Measurements from ENCODE around the gene TXNRD2. TPM values are rescaled to one million over a fixed set of nuclear protein-coding genes. Genes with fewer than 3 reads are reported as not detected.

TXNRD2 gene
- total RNA-seq, 4 donors from 2014 or later: 8.4 to 33.2 (median 15.7) TPM

- H3K9me3 ChIP-seq: no peaks in the 10 kb centered on the region
- peaks cover 45% of the 10 kb centered on the region for H3K4me1 ChIP-seq
- 57% methylated on average over 24 of the region's 27 CpGs for WGBS
- peak overlapping the region; percentile 39 for H3K27ac ChIP-seq
- no peak overlapping the region for H3K4me3 ChIP-seq
- no peaks in the 10 kb centered on the region for H3K36me3 ChIP-seq
- no peak for DNase-seq (ENCODE audit: low spot score in 2 of 2)
- TF ChIP-seq EP300 (IDR thresholded peaks at IDR 0.05): no peak
- no peak for TF ChIP-seq POLR2AphosphoS5 (IDR thresholded peaks at IDR 0.05)
- TF ChIP-seq, protein P1, sequence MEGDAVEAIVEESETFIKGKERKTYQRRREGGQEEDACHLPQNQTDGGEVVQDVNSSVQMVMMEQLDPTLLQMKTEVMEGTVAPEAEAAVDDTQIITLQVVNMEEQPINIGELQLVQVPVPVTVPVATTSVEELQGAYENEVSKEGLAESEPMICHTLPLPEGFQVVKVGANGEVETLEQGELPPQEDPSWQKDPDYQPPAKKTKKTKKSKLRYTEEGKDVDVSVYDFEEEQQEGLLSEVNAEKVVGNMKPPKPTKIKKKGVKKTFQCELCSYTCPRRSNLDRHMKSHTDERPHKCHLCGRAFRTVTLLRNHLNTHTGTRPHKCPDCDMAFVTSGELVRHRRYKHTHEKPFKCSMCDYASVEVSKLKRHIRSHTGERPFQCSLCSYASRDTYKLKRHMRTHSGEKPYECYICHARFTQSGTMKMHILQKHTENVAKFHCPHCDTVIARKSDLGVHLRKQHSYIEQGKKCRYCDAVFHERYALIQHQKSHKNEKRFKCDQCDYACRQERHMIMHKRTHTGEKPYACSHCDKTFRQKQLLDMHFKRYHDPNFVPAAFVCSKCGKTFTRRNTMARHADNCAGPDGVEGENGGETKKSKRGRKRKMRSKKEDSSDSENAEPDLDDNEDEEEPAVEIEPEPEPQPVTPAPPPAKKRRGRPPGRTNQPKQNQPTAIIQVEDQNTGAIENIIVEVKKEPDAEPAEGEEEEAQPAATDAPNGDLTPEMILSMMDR (IDR thresholded peaks at IDR 0.05): no peak
- TF ChIP-seq POLR2A (IDR thresholded peaks at IDR 0.05): no peak
- no peaks in the 10 kb centered on the region for H3K27me3 ChIP-seq
These were observed 98.3 kb downstream of the TXNRD2 start for GRCh38 chr22:19843107-19843856.

DNA sequence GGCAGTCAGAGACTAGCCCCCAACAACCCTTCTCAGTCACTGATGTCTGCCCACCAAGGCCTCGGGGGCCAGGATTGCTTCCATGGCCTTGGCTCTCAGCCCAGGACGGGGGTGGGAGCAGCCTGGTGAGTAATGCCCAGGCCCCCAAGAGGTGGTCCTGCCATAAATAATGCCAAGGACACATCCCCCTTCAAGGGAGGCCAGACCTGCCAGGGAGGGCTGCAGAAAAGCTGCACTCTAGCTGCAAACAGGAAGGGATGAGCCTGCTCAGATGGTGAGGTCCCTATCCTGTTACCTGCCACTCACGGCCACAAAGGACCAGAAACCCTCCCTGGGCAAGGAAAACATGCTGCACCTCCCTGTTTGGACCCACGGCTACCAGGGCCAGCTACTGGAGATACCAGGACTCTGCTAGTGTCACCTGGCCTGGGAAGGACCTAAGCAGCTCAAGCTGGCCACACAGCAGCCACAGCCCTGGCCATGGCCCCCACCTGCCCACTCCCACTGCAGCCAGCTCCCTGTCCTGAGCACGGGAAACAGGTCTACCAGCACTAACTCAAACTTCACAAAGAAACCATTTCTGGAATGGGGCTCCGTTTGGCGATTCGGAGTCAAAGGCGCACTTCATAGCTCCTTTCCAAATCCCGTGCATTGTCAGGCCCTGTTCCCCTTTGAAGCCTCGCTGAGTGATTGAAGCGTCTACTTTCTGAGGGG is 99.1 kb downstream of the TXNRD2 start:
- H3K27ac ChIP-seq: no peak overlapping the region

DNA sequence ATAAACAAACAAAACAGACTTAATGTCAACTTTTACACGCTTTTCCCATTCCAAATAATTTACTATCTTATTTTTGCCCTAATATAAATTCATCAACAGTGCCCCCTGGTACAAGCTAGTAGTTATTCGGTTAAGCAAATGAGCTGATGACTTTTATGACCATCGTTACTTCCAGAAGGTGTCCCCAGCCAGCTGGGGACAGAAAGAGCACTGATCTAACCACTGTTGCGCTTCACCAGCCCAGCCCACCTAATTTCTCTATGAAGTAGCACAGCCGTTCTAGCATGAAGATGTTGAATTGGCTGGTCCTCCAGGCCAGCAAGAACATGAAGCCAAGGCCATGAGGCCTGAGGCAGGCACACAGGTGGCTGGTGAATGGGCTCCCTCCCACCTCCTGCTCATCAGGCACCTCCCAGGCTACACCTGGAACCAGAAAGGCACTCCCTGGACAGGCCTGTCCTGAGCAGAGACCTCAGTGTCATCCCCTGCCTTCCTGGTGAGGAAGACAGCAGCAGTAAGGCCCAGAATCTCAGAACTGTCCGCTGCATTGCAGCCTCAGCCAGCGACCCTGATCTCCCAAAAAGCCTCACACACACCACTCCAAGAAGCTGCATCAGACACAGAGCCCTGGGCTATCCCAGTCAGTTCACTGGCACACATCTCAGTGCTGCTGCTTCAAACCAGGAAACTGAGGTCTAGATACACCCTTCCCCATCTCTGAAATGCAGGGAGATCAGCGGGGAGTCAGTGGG is 99.8 kb downstream of the TXNRD2 start:
- Histone ChIP-seq H3K27ac (no peak overlapping the region), H3K4me3 (no peak overlapping the region), H3K36me3 (no peaks in the 10 kb centered on the region), H3K9me3 (no peaks in the 10 kb centered on the region), H3K4me1 (peaks cover 40% of the 10 kb centered on the region), H3K27me3 (no peaks in the 10 kb centered on the region)
- 82% methylated on average over 6 of the region's 8 CpGs for WGBS
- TF ChIP-seq POLR2AphosphoS5 (IDR thresholded peaks at IDR 0.05) (no peak), EP300 (IDR thresholded peaks at IDR 0.05) (no peak), POLR2A (IDR thresholded peaks at IDR 0.05) (no peak)
- TF ChIP-seq, protein P1 (IDR thresholded peaks at IDR 0.05): no peak
- DNase-seq (ENCODE audit: low spot score in 2 of 2): no peak

More for the DNA sequence above, 99.1 kb downstream of the TXNRD2 start:
- Histone ChIP-seq H3K9me3 (no peaks in the 10 kb centered on the region), H3K4me1 (peaks cover 40% of the 10 kb centered on the region), H3K36me3 (no peaks in the 10 kb centered on the region), H3K27me3 (no peaks in the 10 kb centered on the region), H3K4me3 (no peak overlapping the region)
- WGBS: 77% methylated on average over 11 of the region's 12 CpGs
- TF ChIP-seq, protein P1 (IDR thresholded peaks at IDR 0.05): no peak
- DNase-seq (ENCODE audit: low spot score in 2 of 2): no peak

DNA sequence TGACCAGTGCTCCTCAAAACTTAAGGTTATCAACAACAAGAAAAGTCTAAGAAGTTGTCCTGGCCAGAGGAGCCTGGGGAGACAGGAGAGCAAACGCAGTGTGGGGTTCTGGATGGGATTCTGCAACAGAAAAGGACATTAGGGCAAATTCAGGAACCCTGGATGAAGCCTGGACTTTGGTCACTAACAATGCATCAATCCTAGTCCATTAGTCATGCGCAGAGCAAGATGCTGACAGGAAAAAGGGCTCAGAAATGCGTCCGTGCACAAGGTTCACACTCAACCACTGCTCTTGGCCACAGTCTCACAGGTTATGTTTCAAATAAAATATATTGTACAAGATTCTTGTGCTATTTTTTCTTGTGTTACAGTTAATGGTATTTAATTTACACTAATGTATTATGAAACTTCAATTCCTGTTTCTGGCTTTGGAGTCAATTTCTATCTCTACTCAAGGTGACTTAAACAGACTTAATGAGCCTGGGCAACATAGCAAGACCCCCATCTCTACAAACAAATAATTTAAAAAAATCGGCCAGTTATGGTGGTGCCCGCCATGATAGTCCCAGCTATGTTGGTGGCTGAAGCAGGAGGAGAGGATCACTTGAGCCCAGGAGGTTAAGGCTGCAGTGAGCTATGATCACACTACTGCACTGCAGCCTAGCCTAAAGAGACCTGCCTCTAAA is 100.5 kb downstream of the TXNRD2 start:
- no peak overlapping the region for H3K27ac ChIP-seq
- H3K4me3 ChIP-seq: no peak overlapping the region
- H3K27me3 ChIP-seq: no peaks in the 10 kb centered on the region
- TF ChIP-seq, protein P1 (IDR thresholded peaks at IDR 0.05): no peak
- TF ChIP-seq POLR2AphosphoS5 (IDR thresholded peaks at IDR 0.05): no peak
- TF ChIP-seq EP300 (IDR thresholded peaks at IDR 0.05): no peak
- no peak for TF ChIP-seq POLR2A (IDR thresholded peaks at IDR 0.05)
- 94% methylated on average over 6 of the region's 6 CpGs for WGBS
- no peaks in the 10 kb centered on the region for H3K9me3 ChIP-seq
- peaks cover 40% of the 10 kb centered on the region for H3K4me1 ChIP-seq
- no peaks in the 10 kb centered on the region for H3K36me3 ChIP-seq
- DNase-seq (ENCODE audit: low spot score in 2 of 2): no peak
